ENCODE data around the gene MAP2K3.
"Not testable (repeated sequence)": the region's sequence is repeated elsewhere in the genome, so short reads cannot be mapped to it uniquely, and the experiment has no call there.

Gene MAP2K3

GRCh38 chr17:21339571-21339970 is 55.1 kb downstream of the MAP2K3 start:
- H3K36me3 ChIP-seq (ENCODE audit: insufficient read depth, low read length); H3K27me3 ChIP-seq (ENCODE audit: insufficient read depth, low read length); H3K4me3 ChIP-seq (ENCODE audit: low read length): not testable (repeated sequence)

GRCh38 chr17:21340407-21340806 is 55.9 kb downstream of the MAP2K3 start:
- H3K4me1 ChIP-seq (ENCODE audit: insufficient read depth, low read length); H3K4me3 ChIP-seq (ENCODE audit: low read length): not testable (repeated sequence)

More at GRCh38 chr17:21339571-21339970, 55.1 kb downstream of the MAP2K3 start:
- not testable (repeated sequence) for H2AFZ ChIP-seq (ENCODE audit: low read depth, low read length); H3K9me3 ChIP-seq (ENCODE audit: low read length); H3K4me1 ChIP-seq (ENCODE audit: insufficient read depth, low read length)

GRCh38 chr17:21341279-21341678 is 56.8 kb downstream of the MAP2K3 start:
- H2AFZ ChIP-seq (ENCODE audit: low read depth, low read length); H3K9me3 ChIP-seq (ENCODE audit: low read length); H3K4me3 ChIP-seq (ENCODE audit: low read length); H3K4me1 ChIP-seq (ENCODE audit: insufficient read depth, low read length); H3K27me3 ChIP-seq (ENCODE audit: insufficient read depth, low read length); H3K36me3 ChIP-seq (ENCODE audit: insufficient read depth, low read length): not testable (repeated sequence)

More at GRCh38 chr17:21340407-21340806, 55.9 kb downstream of the MAP2K3 start:
- H3K36me3 ChIP-seq (ENCODE audit: insufficient read depth, low read length); H2AFZ ChIP-seq (ENCODE audit: low read depth, low read length); H3K9me3 ChIP-seq (ENCODE audit: low read length); H3K27me3 ChIP-seq (ENCODE audit: insufficient read depth, low read length): not testable (repeated sequence)

GRCh38 chr17:21341925-21342540 is 57.5 kb downstream of the MAP2K3 start:
- not testable (repeated sequence) for H3K9me3 ChIP-seq (ENCODE audit: low read length); H3K4me3 ChIP-seq (ENCODE audit: low read length); H3K27me3 ChIP-seq (ENCODE audit: insufficient read depth, low read length); H3K36me3 ChIP-seq (ENCODE audit: insufficient read depth, low read length); H3K4me1 ChIP-seq (ENCODE audit: insufficient read depth, low read length); H2AFZ ChIP-seq (ENCODE audit: low read depth, low read length)

GRCh38 chr17:21343061-21343949 is 58.8 kb downstream of the MAP2K3 start:
- H3K4me1 ChIP-seq (ENCODE audit: insufficient read depth, low read length); H3K36me3 ChIP-seq (ENCODE audit: insufficient read depth, low read length); H3K9me3 ChIP-seq (ENCODE audit: low read length); H3K4me3 ChIP-seq (ENCODE audit: low read length); H2AFZ ChIP-seq (ENCODE audit: low read depth, low read length); H3K27me3 ChIP-seq (ENCODE audit: insufficient read depth, low read length): not testable (repeated sequence)

- not testable (repeated sequence) for H3K36me3 ChIP-seq (ENCODE audit: insufficient read depth, low read length); H3K9me3 ChIP-seq (ENCODE audit: low read length)
These were observed 60.3 kb downstream of the MAP2K3 start for GRCh38 chr17:21344801-21345200.

GRCh38 chr17:21345236-21345635 is 60.7 kb downstream of the MAP2K3 start:
- H3K27me3 ChIP-seq (ENCODE audit: insufficient read depth, low read length): peaks cover 3% of the 10 kb centered on the region
- no peaks in the 10 kb centered on the region for H3K4me1 ChIP-seq (ENCODE audit: insufficient read depth, low read length)
- H3K4me3 ChIP-seq (ENCODE audit: low read length): no peak overlapping the region
- no peaks in the 10 kb centered on the region for H3K9me3 ChIP-seq (ENCODE audit: low read length)
- no peaks in the 10 kb centered on the region for H3K36me3 ChIP-seq (ENCODE audit: insufficient read depth, low read length)
- no peak overlapping the region for H2AFZ ChIP-seq (ENCODE audit: low read depth, low read length)

More at GRCh38 chr17:21344801-21345200, 60.3 kb downstream of the MAP2K3 start:
- H3K4me3 ChIP-seq (ENCODE audit: low read length); H2AFZ ChIP-seq (ENCODE audit: low read depth, low read length); H3K27me3 ChIP-seq (ENCODE audit: insufficient read depth, low read length); H3K4me1 ChIP-seq (ENCODE audit: insufficient read depth, low read length): not testable (repeated sequence)

GRCh38 chr17:21346107-21346506 is 61.6 kb downstream of the MAP2K3 start:
- H3K9me3 ChIP-seq (ENCODE audit: low read length); H3K4me1 ChIP-seq (ENCODE audit: insufficient read depth, low read length); H3K36me3 ChIP-seq (ENCODE audit: insufficient read depth, low read length); H3K27me3 ChIP-seq (ENCODE audit: insufficient read depth, low read length); H2AFZ ChIP-seq (ENCODE audit: low read depth, low read length); H3K4me3 ChIP-seq (ENCODE audit: low read length): not testable (repeated sequence)

GRCh38 chr17:21346651-21347250 is 62.2 kb downstream of the MAP2K3 start:
- H2AFZ ChIP-seq (ENCODE audit: low read depth, low read length); H3K4me3 ChIP-seq (ENCODE audit: low read length); H3K36me3 ChIP-seq (ENCODE audit: insufficient read depth, low read length); H3K27me3 ChIP-seq (ENCODE audit: insufficient read depth, low read length); H3K9me3 ChIP-seq (ENCODE audit: low read length); H3K4me1 ChIP-seq (ENCODE audit: insufficient read depth, low read length): not testable (repeated sequence)

- not testable (repeated sequence) for H3K4me3 ChIP-seq (ENCODE audit: low read length); H3K36me3 ChIP-seq (ENCODE audit: insufficient read depth, low read length); H3K9me3 ChIP-seq (ENCODE audit: low read length); H3K27me3 ChIP-seq (ENCODE audit: insufficient read depth, low read length); H2AFZ ChIP-seq (ENCODE audit: low read depth, low read length); H3K4me1 ChIP-seq (ENCODE audit: insufficient read depth, low read length)
These were observed 63.1 kb downstream of the MAP2K3 start for GRCh38 chr17:21347660-21348059.

GRCh38 chr17:21348081-21348925 is 63.8 kb downstream of the MAP2K3 start:
- H3K4me1 ChIP-seq (ENCODE audit: insufficient read depth, low read length); H3K9me3 ChIP-seq (ENCODE audit: low read length); H2AFZ ChIP-seq (ENCODE audit: low read depth, low read length); H3K36me3 ChIP-seq (ENCODE audit: insufficient read depth, low read length); H3K27me3 ChIP-seq (ENCODE audit: insufficient read depth, low read length); H3K4me3 ChIP-seq (ENCODE audit: low read length): not testable (repeated sequence)

- H3K27me3 ChIP-seq (ENCODE audit: insufficient read depth, low read length); H3K9me3 ChIP-seq (ENCODE audit: low read length); H3K36me3 ChIP-seq (ENCODE audit: insufficient read depth, low read length); H3K4me3 ChIP-seq (ENCODE audit: low read length); H3K4me1 ChIP-seq (ENCODE audit: insufficient read depth, low read length); H2AFZ ChIP-seq (ENCODE audit: low read depth, low read length): not testable (repeated sequence)
These were observed 64.4 kb downstream of the MAP2K3 start for GRCh38 chr17:21348926-21349261.

Data from neuron (in vitro differentiated cells).